HepG2 (cell line): ENCODE results near the gene IGF2.

Source experiments
- ETV6 ChIP-seq: sonication (generic); formaldehyde crosslinking; conservative IDR thresholded peaks from 2 replicates; pipeline ENCODE4 v1.4.0; 2020; ENCODE audit warnings: missing genetic modification reagents
- PATZ1 ChIP-seq: sonication (generic); formaldehyde crosslinking; IDR thresholded peaks from 2 replicates; pipeline ENCODE4 v1.4.0; 2020; ENCODE audit warnings: missing genetic modification reagents
- ZNF597 ChIP-seq: sonication (generic); formaldehyde crosslinking; IDR thresholded peaks from 2 replicates; pipeline ENCODE4 v1.5.0; 2020; ENCODE audit warnings: missing genetic modification reagents

- no peak for TF ChIP-seq ETV6 (CRISPR knock-in tag)
- no peak for TF ChIP-seq ZNF597 (CRISPR knock-in tag)
- TF ChIP-seq PATZ1 (CRISPR knock-in tag) = no peak
Measured at GRCh38 chr11:2169005-2169378, 29.8 kb upstream of the IGF2 start.
